Measurements from ENCODE around the gene ARID1B.

The ARID1B gene

GRCh38 chr6:157240960-157241311 lies 463.8 kb downstream of the ARID1B start:
- H3K27ac ChIP-seq (ENCODE audit: low read depth, low read length), result no peak overlapping the region
- no peaks in the 10 kb centered on the region for H3K36me3 ChIP-seq (ENCODE audit: control insufficient read depth in 1 of 2, insufficient read depth in 2 of 2, low read length in 2 of 2)
- no peaks in the 10 kb centered on the region for H3K9me3 ChIP-seq (ENCODE audit: control insufficient read depth in 1 of 2, low read length in 2 of 2)
- peaks cover 25 to 34% of the 10 kb centered on the region in 2 donors for H3K4me1 ChIP-seq (ENCODE audit: control insufficient read depth in 1 of 2, insufficient read depth in 2 of 2, low read length in 2 of 2)
- peak overlapping the region in 1 of 2 donors; percentile 58 for H3K4me3 ChIP-seq (ENCODE audit: low read depth in 1 of 2, low read length in 2 of 2)
- no peak overlapping the region for H3K9ac ChIP-seq (ENCODE audit: low read depth in 1 of 2, low read length in 2 of 2)
- H3K27me3 ChIP-seq (ENCODE audit: control insufficient read depth in 1 of 2, insufficient read depth in 2 of 2, low read length in 2 of 2), result peaks cover 0 to 15% of the 10 kb centered on the region in 2 donors

- H3K4me3 ChIP-seq (ENCODE audit: low read depth in 1 of 2, low read length in 2 of 2), result no peak overlapping the region
- no peak overlapping the region for H3K27ac ChIP-seq (ENCODE audit: low read depth, low read length)
- H3K4me1 ChIP-seq (ENCODE audit: control insufficient read depth in 1 of 2, insufficient read depth in 2 of 2, low read length in 2 of 2), result peaks cover 21 to 30% of the 10 kb centered on the region in 2 donors
- H3K9me3 ChIP-seq (ENCODE audit: control insufficient read depth in 1 of 2, low read length in 2 of 2), result no peaks in the 10 kb centered on the region
- H3K27me3 ChIP-seq (ENCODE audit: control insufficient read depth in 1 of 2, insufficient read depth in 2 of 2, low read length in 2 of 2), result no peaks in the 10 kb centered on the region
- H3K36me3 ChIP-seq (ENCODE audit: control insufficient read depth in 1 of 2, insufficient read depth in 2 of 2, low read length in 2 of 2), result no peaks in the 10 kb centered on the region
- H3K9ac ChIP-seq (ENCODE audit: low read depth in 1 of 2, low read length in 2 of 2), result no peak overlapping the region
Measured at GRCh38 chr6:157242791-157243190, 465.6 kb downstream of the ARID1B start.

- Histone ChIP-seq H3K4me1 (ENCODE audit: control insufficient read depth in 1 of 2, insufficient read depth in 2 of 2, low read length in 2 of 2) (peaks cover 21 to 30% of the 10 kb centered on the region in 2 donors), H3K27ac (ENCODE audit: low read depth, low read length) (no peak overlapping the region), H3K9ac (ENCODE audit: low read depth in 1 of 2, low read length in 2 of 2) (no peak overlapping the region)
Measured at GRCh38 chr6:157244175-157244574, 467.0 kb downstream of the ARID1B start.

GRCh38 chr6:157244780-157245179 lies 467.6 kb downstream of the ARID1B start:
- no peaks in the 10 kb centered on the region for H3K36me3 ChIP-seq (ENCODE audit: control insufficient read depth in 1 of 2, insufficient read depth in 2 of 2, low read length in 2 of 2)
- no peak overlapping the region for H3K9ac ChIP-seq (ENCODE audit: low read depth in 1 of 2, low read length in 2 of 2)
- H3K9me3 ChIP-seq (ENCODE audit: control insufficient read depth in 1 of 2, low read length in 2 of 2), result peaks cover 0 to 6% of the 10 kb centered on the region in 2 donors
- H3K27ac ChIP-seq (ENCODE audit: low read depth, low read length), result no peak overlapping the region
- no peaks in the 10 kb centered on the region for H3K27me3 ChIP-seq (ENCODE audit: control insufficient read depth in 1 of 2, insufficient read depth in 2 of 2, low read length in 2 of 2)
- H3K4me3 ChIP-seq (ENCODE audit: low read depth in 1 of 2, low read length in 2 of 2), result no peak overlapping the region
- peaks cover 21 to 25% of the 10 kb centered on the region in 2 donors for H3K4me1 ChIP-seq (ENCODE audit: control insufficient read depth in 1 of 2, insufficient read depth in 2 of 2, low read length in 2 of 2)

More at GRCh38 chr6:157244175-157244574, 467.0 kb downstream of the ARID1B start:
- H3K9me3 ChIP-seq (ENCODE audit: control insufficient read depth in 1 of 2, low read length in 2 of 2), result peaks cover 0 to 6% of the 10 kb centered on the region in 2 donors
- no peaks in the 10 kb centered on the region for H3K27me3 ChIP-seq (ENCODE audit: control insufficient read depth in 1 of 2, insufficient read depth in 2 of 2, low read length in 2 of 2)
- H3K36me3 ChIP-seq (ENCODE audit: control insufficient read depth in 1 of 2, insufficient read depth in 2 of 2, low read length in 2 of 2), result no peaks in the 10 kb centered on the region
- no peak overlapping the region for H3K4me3 ChIP-seq (ENCODE audit: low read depth in 1 of 2, low read length in 2 of 2)

- Histone ChIP-seq H3K36me3 (ENCODE audit: control insufficient read depth in 1 of 2, insufficient read depth in 2 of 2, low read length in 2 of 2) (no peaks in the 10 kb centered on the region), H3K27me3 (ENCODE audit: control insufficient read depth in 1 of 2, insufficient read depth in 2 of 2, low read length in 2 of 2) (no peaks in the 10 kb centered on the region), H3K27ac (ENCODE audit: low read depth, low read length) (no peak overlapping the region), H3K9ac (ENCODE audit: low read depth in 1 of 2, low read length in 2 of 2) (no peak overlapping the region), H3K9me3 (ENCODE audit: control insufficient read depth in 1 of 2, low read length in 2 of 2) (peaks cover 0 to 6% of the 10 kb centered on the region in 2 donors), H3K4me3 (ENCODE audit: low read depth in 1 of 2, low read length in 2 of 2) (no peak overlapping the region), H3K4me1 (ENCODE audit: control insufficient read depth in 1 of 2, insufficient read depth in 2 of 2, low read length in 2 of 2) (peaks cover 15 to 18% of the 10 kb centered on the region in 2 donors)
Measured at GRCh38 chr6:157245436-157245835, 468.3 kb downstream of the ARID1B start.

- Histone ChIP-seq H3K4me3 (ENCODE audit: low read depth in 1 of 2, low read length in 2 of 2) (no peak overlapping the region), H3K36me3 (ENCODE audit: control insufficient read depth in 1 of 2, insufficient read depth in 2 of 2, low read length in 2 of 2) (no peaks in the 10 kb centered on the region), H3K27ac (ENCODE audit: low read depth, low read length) (no peak overlapping the region)
Measured at GRCh38 chr6:157246048-157246630, 469.0 kb downstream of the ARID1B start.

GRCh38 chr6:157246771-157247484 lies 469.8 kb downstream of the ARID1B start:
- Histone ChIP-seq H3K9me3 (ENCODE audit: control insufficient read depth in 1 of 2, low read length in 2 of 2) (peaks cover 0 to 6% of the 10 kb centered on the region in 2 donors), H3K9ac (ENCODE audit: low read depth in 1 of 2, low read length in 2 of 2) (no peak overlapping the region), H3K27ac (ENCODE audit: low read depth, low read length) (no peak overlapping the region), H3K36me3 (ENCODE audit: control insufficient read depth in 1 of 2, insufficient read depth in 2 of 2, low read length in 2 of 2) (no peaks in the 10 kb centered on the region), H3K27me3 (ENCODE audit: control insufficient read depth in 1 of 2, insufficient read depth in 2 of 2, low read length in 2 of 2) (no peaks in the 10 kb centered on the region), H3K4me1 (ENCODE audit: control insufficient read depth in 1 of 2, insufficient read depth in 2 of 2, low read length in 2 of 2) (peaks cover 7% of the 10 kb centered on the region in 2 donors), H3K4me3 (ENCODE audit: low read depth in 1 of 2, low read length in 2 of 2) (no peak overlapping the region)

More at GRCh38 chr6:157246048-157246630, 469.0 kb downstream of the ARID1B start:
- peaks cover 11 to 13% of the 10 kb centered on the region in 2 donors for H3K4me1 ChIP-seq (ENCODE audit: control insufficient read depth in 1 of 2, insufficient read depth in 2 of 2, low read length in 2 of 2)
- no peak overlapping the region for H3K9ac ChIP-seq (ENCODE audit: low read depth in 1 of 2, low read length in 2 of 2)
- H3K27me3 ChIP-seq (ENCODE audit: control insufficient read depth in 1 of 2, insufficient read depth in 2 of 2, low read length in 2 of 2), result no peaks in the 10 kb centered on the region
- H3K9me3 ChIP-seq (ENCODE audit: control insufficient read depth in 1 of 2, low read length in 2 of 2), result peaks cover 0 to 6% of the 10 kb centered on the region in 2 donors

- H3K27ac ChIP-seq (ENCODE audit: low read depth, low read length), result no peak overlapping the region
- peaks cover 0 to 6% of the 10 kb centered on the region in 2 donors for H3K9me3 ChIP-seq (ENCODE audit: control insufficient read depth in 1 of 2, low read length in 2 of 2)
- no peak overlapping the region for H3K4me3 ChIP-seq (ENCODE audit: low read depth in 1 of 2, low read length in 2 of 2)
- H3K4me1 ChIP-seq (ENCODE audit: control insufficient read depth in 1 of 2, insufficient read depth in 2 of 2, low read length in 2 of 2), result no peaks in the 10 kb centered on the region
- H3K27me3 ChIP-seq (ENCODE audit: control insufficient read depth in 1 of 2, insufficient read depth in 2 of 2, low read length in 2 of 2), result no peaks in the 10 kb centered on the region
- no peaks in the 10 kb centered on the region for H3K36me3 ChIP-seq (ENCODE audit: control insufficient read depth in 1 of 2, insufficient read depth in 2 of 2, low read length in 2 of 2)
- no peak overlapping the region for H3K9ac ChIP-seq (ENCODE audit: low read depth in 1 of 2, low read length in 2 of 2)
Measured at GRCh38 chr6:157248264-157248663, 471.1 kb downstream of the ARID1B start.

- Histone ChIP-seq H3K4me1 (ENCODE audit: control insufficient read depth in 1 of 2, insufficient read depth in 2 of 2, low read length in 2 of 2) (no peaks in the 10 kb centered on the region), H3K4me3 (ENCODE audit: low read depth in 1 of 2, low read length in 2 of 2) (no peak overlapping the region), H3K9ac (ENCODE audit: low read depth in 1 of 2, low read length in 2 of 2) (no peak overlapping the region), H3K9me3 (ENCODE audit: control insufficient read depth in 1 of 2, low read length in 2 of 2) (peaks cover 0 to 6% of the 10 kb centered on the region in 2 donors), H3K27ac (ENCODE audit: low read depth, low read length) (no peak overlapping the region), H3K36me3 (ENCODE audit: control insufficient read depth in 1 of 2, insufficient read depth in 2 of 2, low read length in 2 of 2) (no peaks in the 10 kb centered on the region), H3K27me3 (ENCODE audit: control insufficient read depth in 1 of 2, insufficient read depth in 2 of 2, low read length in 2 of 2) (no peaks in the 10 kb centered on the region)
Measured at GRCh38 chr6:157249826-157250225, 472.6 kb downstream of the ARID1B start.

- Histone ChIP-seq H3K9me3 (ENCODE audit: control insufficient read depth in 1 of 2, low read length in 2 of 2) (peaks cover 0 to 6% of the 10 kb centered on the region in 2 donors), H3K4me3 (ENCODE audit: low read depth in 1 of 2, low read length in 2 of 2) (no peak overlapping the region), H3K27me3 (ENCODE audit: control insufficient read depth in 1 of 2, insufficient read depth in 2 of 2, low read length in 2 of 2) (no peaks in the 10 kb centered on the region), H3K36me3 (ENCODE audit: control insufficient read depth in 1 of 2, insufficient read depth in 2 of 2, low read length in 2 of 2) (no peaks in the 10 kb centered on the region), H3K9ac (ENCODE audit: low read depth in 1 of 2, low read length in 2 of 2) (no peak overlapping the region), H3K4me1 (ENCODE audit: control insufficient read depth in 1 of 2, insufficient read depth in 2 of 2, low read length in 2 of 2) (no peaks in the 10 kb centered on the region), H3K27ac (ENCODE audit: low read depth, low read length) (no peak overlapping the region)
Measured at GRCh38 chr6:157251586-157252247, 474.5 kb downstream of the ARID1B start.
